IPS-NIHi11 (cell line): ENCODE data around the gene YBEY.
A peak's percentile ranks its signal among the peaks of the same experiment; 100 is the strongest.
"Not testable (repeated sequence)": the region's sequence is repeated elsewhere in the genome, so short reads cannot be mapped to it uniquely, and the experiment has no call there.

Experiments
- DNase-seq: peaks from one replicate; pipeline ENCODE4 v3.0.0; 2012; ENCODE audit warnings: mixed read lengths, low spot score

The YBEY gene

GRCh38 chr21:46285761-46286647, at the start of gene YBEY:
Gene YBEY, plus strand, starts transcription at chr21:46286342. Its CDS starts 572 bp downstream, at chr21:46286914.
- peak; percentile 95 for DNase-seq

- DNase-seq: no peak
Observed at GRCh38 chr21:46237474-46237873, 48.7 kb upstream of the YBEY start.

- DNase-seq: no peak
Observed at GRCh38 chr21:46239817-46240325, 46.3 kb upstream of the YBEY start.

- DNase-seq: not testable (repeated sequence)
Observed at GRCh38 chr21:46241577-46241976, 44.6 kb upstream of the YBEY start.

- no peak for DNase-seq
Observed at GRCh38 chr21:46243325-46243724, 42.8 kb upstream of the YBEY start.

GRCh38 chr21:46243960-46244361, 42.2 kb upstream of the YBEY start:
- DNase-seq: no peak

GRCh38 chr21:46244602-46245001, 41.5 kb upstream of the YBEY start:
- DNase-seq: no peak

- DNase-seq: no peak
Observed at GRCh38 chr21:46245213-46245915, 40.8 kb upstream of the YBEY start.

GRCh38 chr21:46246345-46246744, 39.8 kb upstream of the YBEY start:
- no peak for DNase-seq

- no peak for DNase-seq
Observed at GRCh38 chr21:46247699-46248421, 38.3 kb upstream of the YBEY start.

GRCh38 chr21:46248422-46248782, 37.7 kb upstream of the YBEY start:
- no peak for DNase-seq

- DNase-seq: no peak
Observed at GRCh38 chr21:46248827-46249226, 37.3 kb upstream of the YBEY start.

GRCh38 chr21:46250146-46250725, 35.9 kb upstream of the YBEY start:
- DNase-seq: no peak

GRCh38 chr21:46252840-46253239, 33.3 kb upstream of the YBEY start:
- no peak for DNase-seq

GRCh38 chr21:46253610-46254124, 32.5 kb upstream of the YBEY start:
- DNase-seq: no peak

- no peak for DNase-seq
Observed at GRCh38 chr21:46254208-46254975, 31.8 kb upstream of the YBEY start.

- DNase-seq: no peak
Observed at GRCh38 chr21:46255166-46255565, 31.0 kb upstream of the YBEY start.

- no peak for DNase-seq
Observed at GRCh38 chr21:46255758-46256337, 30.3 kb upstream of the YBEY start.

GRCh38 chr21:46256501-46256994, 29.6 kb upstream of the YBEY start:
- DNase-seq: no peak

- DNase-seq: no peak
Observed at GRCh38 chr21:46264046-46264689, 22.0 kb upstream of the YBEY start.
